Psoas muscle (tissue), 8 donors: ENCODE results near the gene KIF1A. TPM values are rescaled to one million over a fixed set of nuclear protein-coding genes. Genes with fewer than 3 reads are reported as not detected.

Source experiments
- ATAC-seq, 4 donors: fragments of 200-7000 bp; cut with Tn5 transposase; one replicate each; pipeline ENCODE4 v1.9.1; 2020; ENCODE audit warnings: moderate library complexity in 3 of 4, mild to moderate bottlenecking in 2 of 4
- DNase-seq, 2 donors: peaks; one replicate each; pipeline ENCODE4 v3.0.0-alpha.2; 2020
- H3K27ac ChIP-seq: fragments of 200-600 bp; one replicate; pipeline ENCODE4 v1.8.0; 2022
- H3K27me3 ChIP-seq, 3 donors: fragments of 200-600 bp in 1 of 3; one replicate each; pipeline versions ENCODE4 v1.6.1 to v1.8.0; 2013 to 2022; ENCODE audit warnings: low read length in 2 of 3, mild to moderate bottlenecking in 2 of 3, moderate library complexity in 1 of 3; ENCODE audit not compliant: insufficient read depth in 3 of 3
- H3K36me3 ChIP-seq, 2 donors: fragments of 200-600 bp in 1 of 2; one replicate each; pipeline versions ENCODE4 v1.6.1 to v1.8.0; 2013 to 2022; ENCODE audit warnings: low read depth in 1 of 2, mild to moderate bottlenecking in 1 of 2, moderate library complexity in 1 of 2; ENCODE audit not compliant: insufficient read depth in 1 of 2
- H3K4me1 ChIP-seq: fragments of 200-600 bp; one replicate; pipeline ENCODE4 v1.8.0; 2022
- H3K4me3 ChIP-seq: fragments of 200-600 bp; one replicate; pipeline ENCODE4 v1.8.0; 2022; ENCODE audit warnings: mild to moderate bottlenecking
- H3K9me3 ChIP-seq: fragments of 200-600 bp; one replicate; pipeline ENCODE4 v1.8.0; 2022
- WGBS, 3 donors: extraction: QIAGEN DNeasy Blood & Tissue Kit; methylation state at CpG; one replicate each; pipeline versions ENCODE4 v1.1.6 to v1.1.7; 2013; 5-methylcytosine and 5-hydroxymethylcytosine counted together
- intact Hi-C, 2 donors: fragments of 100-400 bp; cut with DNase I; formaldehyde crosslinking; loops; one replicate each; pipeline versions ENCODE4 v1.11.0 to v1.14.2; 2022
- polyA plus RNA-seq, 3 donors: library from polyadenylated mRNA; stranded (reverse); fragments of 200-250 nt; gene quantifications; one replicate each; pipeline ENCODE4 v1.2.3, GENCODE V29; 2013
- total RNA-seq, 4 donors: library from RNA; stranded (reverse); fragmentation: NEBNext Ultra II Directional in 2 of 4; extraction: Animal tissue kit (Norgen Biotek cat#: 25700) in 2 of 4; gene quantifications; one replicate each; pipeline versions ENCODE4 v1.2.1 to v1.2.4, GENCODE V29; 2021 to 2023
- TF ChIP-seq, protein P1 (sequence below): fragments of 200-600 bp; IDR thresholded peaks from one replicate; pipeline ENCODE4 v1.8.0; 2022; ENCODE audit warnings: antibody characterized with exemption
- donor health status: healthy with polysubstance abuse.
- donor health status: DM: no; HTN: no; CAD: no; lungs with moderate emphysema.
- donor health status: Bipolar disorder and iron deficiency.
- donor health status: healthy.
- donor health status: DM: yes; HTN: yes; CAD: no.
- donor health status: DM: no; HTN: no; CAD: no.
- donor health status: DM: no; HTN: no; CAD: no.
- donor health status: DM: yes; HTN: yes; CAD: no.

Gene KIF1A
- total and polyA plus RNA-seq, 7 donors: 0.01 to 1.2 (median 0.12) TPM; not detected in 2

DNA sequence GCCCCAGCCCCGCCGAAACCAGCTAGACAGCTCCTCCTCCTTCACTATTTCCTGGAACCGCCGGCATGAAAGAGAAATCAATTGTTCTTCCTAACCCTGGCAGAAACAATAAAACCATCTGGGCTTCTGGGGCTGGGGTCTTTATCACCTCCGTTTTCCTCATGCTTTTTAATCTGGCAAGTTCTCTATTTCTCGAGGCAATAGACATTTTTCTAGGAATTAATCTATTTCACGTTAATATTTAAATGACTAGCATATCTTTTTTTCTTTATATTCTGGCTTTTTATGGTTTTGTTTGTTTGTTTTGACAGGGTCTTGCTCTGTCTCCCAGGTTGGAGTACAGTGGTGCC is 1.4 kb upstream of the KIF1A start:
- TF ChIP-seq, protein P1, sequence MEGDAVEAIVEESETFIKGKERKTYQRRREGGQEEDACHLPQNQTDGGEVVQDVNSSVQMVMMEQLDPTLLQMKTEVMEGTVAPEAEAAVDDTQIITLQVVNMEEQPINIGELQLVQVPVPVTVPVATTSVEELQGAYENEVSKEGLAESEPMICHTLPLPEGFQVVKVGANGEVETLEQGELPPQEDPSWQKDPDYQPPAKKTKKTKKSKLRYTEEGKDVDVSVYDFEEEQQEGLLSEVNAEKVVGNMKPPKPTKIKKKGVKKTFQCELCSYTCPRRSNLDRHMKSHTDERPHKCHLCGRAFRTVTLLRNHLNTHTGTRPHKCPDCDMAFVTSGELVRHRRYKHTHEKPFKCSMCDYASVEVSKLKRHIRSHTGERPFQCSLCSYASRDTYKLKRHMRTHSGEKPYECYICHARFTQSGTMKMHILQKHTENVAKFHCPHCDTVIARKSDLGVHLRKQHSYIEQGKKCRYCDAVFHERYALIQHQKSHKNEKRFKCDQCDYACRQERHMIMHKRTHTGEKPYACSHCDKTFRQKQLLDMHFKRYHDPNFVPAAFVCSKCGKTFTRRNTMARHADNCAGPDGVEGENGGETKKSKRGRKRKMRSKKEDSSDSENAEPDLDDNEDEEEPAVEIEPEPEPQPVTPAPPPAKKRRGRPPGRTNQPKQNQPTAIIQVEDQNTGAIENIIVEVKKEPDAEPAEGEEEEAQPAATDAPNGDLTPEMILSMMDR: no peak
- no peak for DNase-seq
- WGBS, 3 donors: 33 to 42% (median 34%) methylated on average over 7 of the region's 7 CpGs

DNA sequence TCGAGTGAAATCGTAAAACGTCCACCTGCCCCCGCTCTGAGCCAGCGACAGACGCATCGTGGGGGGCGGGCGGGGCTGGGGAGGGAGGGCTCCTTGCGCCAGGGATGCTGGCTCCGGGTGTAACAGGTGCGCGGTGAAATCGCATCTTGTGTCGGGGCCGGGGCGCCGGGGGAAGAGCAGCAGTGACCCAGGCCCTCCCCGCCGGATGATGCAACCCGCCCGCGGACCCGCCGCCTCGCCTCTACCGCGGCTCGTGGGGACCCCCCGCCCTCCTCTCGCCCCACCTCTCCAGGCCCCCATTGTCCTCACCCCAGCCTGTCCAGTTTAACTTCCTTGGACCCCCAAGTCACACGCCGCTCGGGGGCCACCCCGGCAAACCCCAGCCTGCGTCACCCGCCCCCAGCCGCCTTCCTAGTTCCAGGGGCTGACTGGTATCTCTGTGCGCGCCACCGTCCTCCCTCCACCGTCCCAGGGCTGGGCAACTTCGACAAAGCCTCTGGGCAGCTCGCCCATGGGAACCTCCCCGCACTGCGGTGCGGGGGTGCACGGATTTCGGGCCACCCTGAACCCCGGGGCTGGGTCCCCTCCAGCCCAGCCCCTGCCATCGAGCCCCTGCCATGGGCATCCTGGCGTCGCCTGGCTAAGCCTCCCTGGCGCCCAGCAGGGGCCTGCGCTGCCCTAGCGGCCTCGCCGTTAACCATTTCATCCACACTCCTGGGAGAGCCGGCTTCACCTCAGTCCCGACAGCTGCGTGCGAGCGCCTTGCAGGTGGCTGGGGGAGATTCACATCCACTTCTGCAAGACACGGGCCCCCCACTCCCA is 799 bp upstream of the KIF1A start:
- intact Hi-C loops: no loop called here
- Histone ChIP-seq H3K4me1 (peaks cover 3% of the 10 kb centered on the region), H3K9me3 (no peaks in the 10 kb centered on the region), H3K27ac (no peak overlapping the region), H3K36me3 (no peaks in the 10 kb centered on the region), H3K4me3 (peak overlapping the region; percentile 45), H3K27me3 (peaks cover 0 to 81% (median 24%) of the 10 kb centered on the region in 3 donors)
- peak in 1 of 2 donors; percentile 36 for DNase-seq
- TF ChIP-seq, protein P1: no peak
- WGBS, 3 donors: 2% methylated on average over 44 to 64 of the region's 64 CpGs
- ATAC-seq: no peak

More for the DNA sequence above, 1.4 kb upstream of the KIF1A start:
- no peak for ATAC-seq
- no peak overlapping the region for H3K4me3 ChIP-seq
- no peaks in the 10 kb centered on the region for H3K9me3 ChIP-seq
- H3K4me1 ChIP-seq: peaks cover 3% of the 10 kb centered on the region
- H3K36me3 ChIP-seq: no peaks in the 10 kb centered on the region
- H3K27ac ChIP-seq: no peak overlapping the region
- intact Hi-C loops: no loop called here
- H3K27me3 ChIP-seq: peaks cover 0 to 86% (median 24%) of the 10 kb centered on the region in 3 donors

DNA sequence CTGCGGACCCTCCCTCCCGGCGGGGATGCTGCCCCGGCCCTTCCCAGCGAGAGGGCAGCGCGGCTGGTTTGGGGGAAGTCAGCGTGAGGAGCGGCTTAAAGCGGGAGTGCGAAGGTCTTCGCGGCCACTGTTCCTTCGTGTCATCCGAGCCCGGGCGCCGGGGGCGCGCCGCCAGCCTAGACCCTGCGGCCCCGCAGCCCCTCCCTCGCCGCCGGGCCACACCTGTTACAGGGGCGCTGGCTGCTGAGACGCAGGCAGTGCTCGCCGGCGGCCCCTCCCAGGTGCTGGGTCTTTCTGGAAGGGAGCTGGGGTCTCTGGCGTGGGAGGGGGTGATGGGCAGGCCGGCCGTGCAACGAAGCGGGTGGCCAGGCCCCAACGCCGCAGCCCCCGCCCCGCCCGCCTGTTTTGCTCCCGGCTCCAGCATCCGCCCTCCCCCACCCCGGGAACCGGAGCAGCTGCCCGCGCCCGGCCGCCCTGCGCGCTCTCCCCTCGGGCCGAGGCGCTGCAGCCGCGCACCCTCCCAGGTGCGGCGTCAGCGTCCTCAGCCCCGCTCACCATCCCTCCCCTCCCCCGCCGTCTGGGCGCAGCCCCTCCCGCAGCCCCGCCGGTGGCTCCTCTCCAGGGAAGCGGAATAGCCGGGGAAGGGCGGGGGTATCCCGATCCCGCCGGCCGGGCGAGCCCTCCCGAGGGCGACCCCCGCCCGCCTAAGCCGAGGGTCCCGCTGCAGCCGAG is 727 bp downstream of the KIF1A start:
- TF ChIP-seq, protein P1: no peak
- Histone ChIP-seq H3K4me3 (peak overlapping the region; percentile 51), H3K36me3 (no peaks in the 10 kb centered on the region), H3K27me3 (peaks cover 0 to 67% (median 22%) of the 10 kb centered on the region in 3 donors), H3K27ac (no peak overlapping the region), H3K9me3 (no peaks in the 10 kb centered on the region), H3K4me1 (peaks cover 3% of the 10 kb centered on the region)
- DNase-seq (peak in 1 of 2 donors; percentile 39), ATAC-seq (peak in 2 of 4 donors; percentile 19 to 39)
- intact Hi-C loops: no loop called here
- 1 to 2% (median 1%) methylated on average over 52 to 81 of the region's 81 CpGs for WGBS, 3 donors

DNA sequence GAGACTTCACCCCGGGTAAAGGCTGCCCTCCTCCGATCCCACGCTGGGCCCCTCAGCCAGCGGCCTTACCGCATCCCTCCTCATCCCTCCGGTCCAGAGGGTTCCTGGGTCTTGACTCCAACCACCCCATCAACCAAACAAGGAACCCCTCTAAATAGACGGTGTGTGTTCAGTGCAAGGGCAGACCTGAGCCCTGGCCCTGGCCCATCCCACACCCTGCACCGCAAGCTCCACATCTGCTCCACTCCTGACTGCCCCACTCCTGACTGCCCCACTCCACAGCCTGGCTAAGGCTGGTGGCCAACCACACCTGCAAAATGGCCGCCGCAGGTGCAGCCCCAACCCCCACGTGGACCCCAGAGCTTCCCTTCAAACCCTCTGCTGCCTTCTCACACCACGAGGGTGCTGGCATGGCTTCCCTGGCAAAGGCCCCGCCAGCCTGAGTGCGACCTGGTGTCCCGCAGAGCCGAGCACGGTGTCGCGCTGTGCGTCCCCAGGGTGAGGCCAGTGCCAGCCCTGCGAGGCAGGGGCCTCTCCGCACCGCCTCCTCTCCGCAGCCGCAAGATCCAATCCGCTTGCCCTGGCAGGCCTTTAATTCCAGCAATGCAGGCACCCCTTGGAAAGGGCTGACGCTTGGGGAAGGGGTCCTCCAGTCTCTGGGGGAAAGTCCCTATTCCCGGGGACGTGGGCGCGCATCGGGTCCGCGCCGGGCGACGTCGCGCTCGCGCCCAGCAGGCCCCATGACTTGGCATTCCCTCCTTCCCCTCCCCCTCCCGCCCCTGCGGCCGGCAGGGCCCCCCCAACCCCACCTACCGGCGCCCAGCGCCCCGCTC is 1.5 kb downstream of the KIF1A start:
- 19 to 26% (median 22%) methylated on average over 39 to 48 of the region's 48 CpGs for WGBS, 3 donors
- intact Hi-C loops: no loop called here
- H3K27ac ChIP-seq: no peak overlapping the region
- peak in 1 of 4 donors; percentile 23 for ATAC-seq
- peaks cover 3% of the 10 kb centered on the region for H3K4me1 ChIP-seq
- peak in 1 of 2 donors; percentile 34 for DNase-seq
- peak overlapping the region; percentile 51 for H3K4me3 ChIP-seq
- TF ChIP-seq, protein P1: no peak
- no peaks in the 10 kb centered on the region for H3K36me3 ChIP-seq
- peaks cover 0 to 59% (median 17%) of the 10 kb centered on the region in 3 donors for H3K27me3 ChIP-seq
- H3K9me3 ChIP-seq: no peaks in the 10 kb centered on the region
